ENCODE measurements around the gene SPTY2D1. TPM values are rescaled to one million over a fixed set of nuclear protein-coding genes. Genes with fewer than 3 reads are reported as not detected.
"Not testable (repeated sequence)": the region's sequence is repeated elsewhere in the genome, so short reads cannot be mapped to it uniquely, and the experiment has no call there.

SPTY2D1 gene, protein sequence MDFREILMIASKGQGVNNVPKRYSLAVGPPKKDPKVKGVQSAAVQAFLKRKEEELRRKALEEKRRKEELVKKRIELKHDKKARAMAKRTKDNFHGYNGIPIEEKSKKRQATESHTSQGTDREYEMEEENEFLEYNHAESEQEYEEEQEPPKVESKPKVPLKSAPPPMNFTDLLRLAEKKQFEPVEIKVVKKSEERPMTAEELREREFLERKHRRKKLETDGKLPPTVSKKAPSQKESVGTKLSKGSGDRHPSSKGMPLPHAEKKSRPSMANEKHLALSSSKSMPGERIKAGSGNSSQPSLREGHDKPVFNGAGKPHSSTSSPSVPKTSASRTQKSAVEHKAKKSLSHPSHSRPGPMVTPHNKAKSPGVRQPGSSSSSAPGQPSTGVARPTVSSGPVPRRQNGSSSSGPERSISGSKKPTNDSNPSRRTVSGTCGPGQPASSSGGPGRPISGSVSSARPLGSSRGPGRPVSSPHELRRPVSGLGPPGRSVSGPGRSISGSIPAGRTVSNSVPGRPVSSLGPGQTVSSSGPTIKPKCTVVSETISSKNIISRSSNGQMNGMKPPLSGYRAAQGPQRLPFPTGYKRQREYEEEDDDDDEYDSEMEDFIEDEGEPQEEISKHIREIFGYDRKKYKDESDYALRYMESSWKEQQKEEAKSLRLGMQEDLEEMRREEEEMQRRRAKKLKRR
- 10 to 100 TPM; 25.7 to 29.2 (median 26.5) TPM for polyA plus RNA-seq (ENCODE audit: insufficient read length in 4 of 4)

DNA sequence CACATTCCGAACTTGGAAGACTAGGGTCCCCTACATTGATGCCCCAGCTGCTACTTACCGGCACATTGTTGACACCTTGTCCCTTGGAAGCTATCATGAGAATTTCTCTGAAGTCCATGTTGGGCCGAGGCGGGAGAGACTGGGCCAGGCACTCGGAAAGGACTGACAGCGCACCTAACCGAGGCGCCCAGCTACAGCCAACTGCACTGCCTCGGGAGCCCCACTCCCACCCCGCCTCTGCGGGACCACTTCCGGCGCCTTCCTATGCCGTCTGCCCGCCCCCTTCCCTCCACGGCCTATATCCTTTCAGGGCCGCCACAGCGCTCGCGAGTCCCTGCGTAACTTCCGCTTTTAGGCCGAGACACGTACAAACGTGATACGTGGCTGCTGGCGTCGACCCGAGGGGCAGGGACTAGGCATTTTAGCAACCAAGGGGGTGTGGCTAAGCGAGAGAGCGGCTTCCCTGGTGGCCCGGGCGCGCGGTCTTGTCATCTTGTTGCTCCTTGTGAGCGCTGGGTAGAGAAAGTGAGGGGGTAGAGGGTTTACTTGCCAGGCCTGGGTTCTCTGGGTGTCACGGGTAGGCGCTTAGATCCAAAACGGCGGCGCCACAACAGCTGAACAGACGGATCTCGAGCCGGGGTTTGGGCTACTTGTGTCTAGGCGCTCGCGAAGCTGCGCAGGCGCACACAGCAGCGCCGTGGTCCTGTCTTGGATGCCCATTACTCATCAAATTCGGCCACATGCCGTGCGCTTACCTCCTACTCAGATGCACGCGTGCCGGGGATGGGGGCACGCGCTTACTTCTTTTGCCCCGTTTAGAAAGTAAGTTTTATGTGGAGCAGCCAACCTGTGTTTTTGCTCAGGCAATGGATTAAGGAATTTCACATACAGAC is at the start of gene SPTY2D1:
Gene SPTY2D1, minus strand, starts transcription at position 203 of the 893 bp plus-strand sequence. Its CDS starts 85 bp downstream, at position 118.
- peak; percentile 97 to 99 (median 98) for DNase-seq (ENCODE audit: low read depth in 4 of 4, low spot score in 3 of 4)

DNA sequence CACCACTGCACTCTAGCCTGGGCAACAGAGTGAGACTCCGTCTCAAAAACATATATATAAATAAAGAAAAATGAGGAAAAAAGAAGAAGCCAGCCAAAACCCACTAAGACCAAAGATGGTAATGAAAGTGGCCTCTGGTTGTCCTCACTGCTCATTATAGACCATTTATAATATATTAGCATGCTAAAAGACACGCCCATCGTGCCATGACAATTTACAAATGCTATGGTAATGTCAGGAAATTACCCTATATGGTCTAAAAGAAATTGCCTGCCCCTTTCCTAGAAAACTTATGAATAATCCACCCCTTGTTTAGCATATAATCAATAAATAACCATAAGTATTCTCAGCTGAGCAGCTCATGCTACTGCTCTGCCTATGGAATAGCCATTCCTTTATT is 48.3 kb upstream of the SPTY2D1 start:
- DNase-seq (ENCODE audit: low read depth in 4 of 4, low spot score in 3 of 4) = no peak

DNA sequence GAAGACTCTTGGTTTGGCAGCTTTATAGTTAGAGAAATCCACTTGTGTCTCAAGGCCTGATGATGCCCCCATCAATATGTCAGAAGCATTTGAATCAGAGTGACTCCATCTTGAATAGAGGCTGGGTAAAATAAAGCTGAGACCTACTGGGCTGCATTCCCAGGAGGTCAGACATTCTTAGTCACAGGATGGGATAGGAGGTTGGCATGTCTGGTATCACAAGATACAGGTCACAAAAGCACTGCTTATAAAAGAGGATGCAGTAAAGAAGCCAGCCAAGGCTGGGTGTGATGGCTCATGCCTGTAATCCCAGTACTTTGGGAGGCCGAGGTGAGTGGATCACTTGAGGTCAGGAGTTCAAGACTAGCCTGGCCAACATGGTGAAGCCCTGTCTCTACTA is 47.8 kb upstream of the SPTY2D1 start:
- DNase-seq (ENCODE audit: low read depth in 4 of 4, low spot score in 3 of 4) = not testable (repeated sequence)

DNA sequence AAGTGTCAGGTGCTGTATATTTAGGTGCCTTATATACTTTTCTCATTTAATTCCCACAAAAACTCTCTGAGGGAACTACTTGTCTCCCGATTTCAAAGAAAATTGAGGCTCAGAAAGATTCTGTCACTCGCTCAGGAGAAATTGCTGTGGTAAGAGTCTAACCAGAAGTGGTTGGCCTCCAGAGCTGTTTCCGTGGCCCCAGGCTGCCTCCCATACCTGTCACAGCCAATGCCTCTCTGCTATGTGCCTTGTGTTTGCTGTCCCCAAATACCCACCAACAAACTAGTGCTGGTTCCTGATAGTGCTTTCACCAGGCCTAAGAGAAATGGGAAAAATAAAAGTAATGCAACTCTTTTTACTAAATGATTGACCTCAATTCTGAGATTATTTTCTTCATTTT is 43.4 kb upstream of the SPTY2D1 start:
- DNase-seq (ENCODE audit: low read depth in 4 of 4, low spot score in 3 of 4) = no peak

DNA sequence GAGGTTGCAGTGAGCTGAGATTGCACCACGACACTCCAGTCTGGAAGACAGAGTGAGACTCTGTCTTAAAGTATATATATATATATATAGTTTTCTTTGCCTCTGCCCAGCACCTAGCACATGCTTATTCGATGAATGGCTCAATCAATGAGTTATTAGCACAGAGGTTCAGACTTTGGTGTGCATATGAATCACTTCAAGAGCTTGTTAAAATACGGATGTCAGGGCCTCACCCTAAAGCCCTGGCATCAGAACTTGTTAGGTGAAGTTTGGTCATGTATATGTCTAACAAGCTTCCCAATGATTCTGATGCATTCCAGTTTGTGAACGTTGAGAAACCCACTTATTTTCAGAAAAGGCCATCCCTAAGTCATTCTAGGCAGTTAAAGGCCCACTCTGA is 42.7 kb upstream of the SPTY2D1 start:
- no peak for DNase-seq (ENCODE audit: low read depth in 4 of 4, low spot score in 3 of 4)

DNA sequence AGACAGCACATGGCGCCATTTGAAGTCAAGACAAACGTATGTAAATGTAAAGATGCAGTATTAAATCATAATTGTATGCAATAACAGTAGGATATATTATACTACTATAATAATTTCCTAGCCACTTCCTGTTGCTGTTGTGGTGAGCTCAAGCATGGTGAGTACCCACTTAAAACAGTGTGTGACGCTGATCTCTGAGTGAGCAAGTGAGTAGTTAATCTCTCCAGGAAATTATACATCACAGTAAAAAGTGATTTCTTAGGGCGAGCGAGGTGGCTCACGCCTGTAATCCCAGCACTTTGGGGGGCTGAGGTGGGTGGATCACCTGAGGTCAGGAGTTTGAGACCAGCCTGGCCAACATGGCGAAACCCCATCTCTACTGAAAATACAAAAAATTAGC is 38.1 kb upstream of the SPTY2D1 start:
- DNase-seq (ENCODE audit: low read depth in 4 of 4, low spot score in 3 of 4) = not testable (repeated sequence)

DNA sequence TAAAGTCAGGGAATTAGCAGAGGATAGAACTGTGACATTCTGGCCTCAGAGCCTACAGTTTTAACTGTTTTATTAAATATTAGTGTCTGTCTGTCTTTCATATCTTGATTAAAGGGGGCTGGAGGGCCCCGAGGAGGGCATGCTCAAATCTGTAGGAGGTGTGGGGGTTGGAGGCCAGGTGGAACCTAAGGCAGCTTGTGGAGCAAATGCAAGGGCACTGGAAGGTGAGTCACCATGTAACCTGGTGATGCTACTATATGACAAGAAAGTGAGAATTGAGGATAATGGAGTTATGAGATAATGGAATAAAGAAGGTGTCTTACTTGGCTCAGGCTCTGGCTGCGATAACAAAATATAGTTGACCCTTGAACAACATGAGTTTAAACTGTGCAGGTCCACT is 37.1 kb upstream of the SPTY2D1 start:
- no peak for DNase-seq (ENCODE audit: low read depth in 4 of 4, low spot score in 3 of 4)

DNA sequence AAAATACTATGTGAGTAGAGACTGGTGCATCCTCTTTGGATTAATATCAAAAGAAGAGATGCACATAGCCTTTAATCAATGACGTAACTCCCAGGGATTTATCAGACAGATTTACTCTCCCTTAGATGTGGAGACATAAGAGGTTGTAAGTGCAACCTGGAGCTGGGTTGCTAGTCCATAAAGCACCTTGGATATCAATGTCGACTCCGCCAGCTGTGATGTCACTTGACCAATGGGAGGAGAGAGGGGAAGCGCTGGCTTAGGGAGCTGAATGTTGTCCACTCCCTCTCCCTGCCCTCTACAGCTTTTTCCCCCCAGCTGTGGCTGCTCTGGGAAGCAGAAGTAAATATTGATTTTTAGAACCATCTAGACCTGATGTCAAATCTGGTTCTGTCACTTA is 35.6 kb upstream of the SPTY2D1 start:
- no peak for DNase-seq (ENCODE audit: low read depth in 4 of 4, low spot score in 3 of 4)

DNA sequence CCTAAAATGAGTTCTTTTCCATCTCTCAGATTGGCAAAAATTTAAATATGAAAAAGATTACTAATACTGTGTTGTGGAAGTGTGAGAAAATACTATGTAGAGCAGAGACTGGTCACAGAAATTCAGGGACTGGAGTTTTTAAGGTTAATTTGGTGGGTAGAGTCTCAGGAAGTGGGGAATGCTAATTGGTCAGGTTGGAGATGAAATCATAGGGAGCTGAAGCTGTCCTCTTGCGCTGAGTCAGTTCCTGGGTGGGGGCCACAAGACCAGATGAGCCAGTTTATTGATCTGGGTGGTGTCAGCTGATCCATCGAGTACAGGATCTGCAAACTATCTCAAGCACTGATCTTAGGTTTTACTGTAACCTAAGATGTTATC is 35.1 kb upstream of the SPTY2D1 start:
- no peak for DNase-seq (ENCODE audit: low read depth in 4 of 4, low spot score in 3 of 4)

DNA sequence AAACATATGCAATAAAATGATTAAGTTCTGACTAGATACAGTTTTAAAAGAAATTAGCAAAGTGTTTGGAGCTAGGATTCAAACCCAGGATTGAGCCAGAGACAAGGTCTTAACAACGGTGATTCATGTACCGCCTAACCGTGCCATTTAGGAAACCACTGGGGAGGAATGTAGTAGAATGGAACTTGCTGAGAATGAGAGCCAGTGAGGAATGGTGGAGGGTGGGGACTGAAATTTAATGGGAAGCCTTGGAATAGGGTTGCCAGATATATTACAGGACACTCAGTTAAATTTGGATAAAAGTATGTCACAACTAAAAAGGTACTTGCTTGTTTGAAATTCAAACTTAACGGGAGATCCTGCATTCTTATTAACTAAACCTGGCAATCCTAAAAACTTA is 34.0 kb upstream of the SPTY2D1 start:
- DNase-seq (ENCODE audit: low read depth in 4 of 4, low spot score in 3 of 4) = no peak

DNA sequence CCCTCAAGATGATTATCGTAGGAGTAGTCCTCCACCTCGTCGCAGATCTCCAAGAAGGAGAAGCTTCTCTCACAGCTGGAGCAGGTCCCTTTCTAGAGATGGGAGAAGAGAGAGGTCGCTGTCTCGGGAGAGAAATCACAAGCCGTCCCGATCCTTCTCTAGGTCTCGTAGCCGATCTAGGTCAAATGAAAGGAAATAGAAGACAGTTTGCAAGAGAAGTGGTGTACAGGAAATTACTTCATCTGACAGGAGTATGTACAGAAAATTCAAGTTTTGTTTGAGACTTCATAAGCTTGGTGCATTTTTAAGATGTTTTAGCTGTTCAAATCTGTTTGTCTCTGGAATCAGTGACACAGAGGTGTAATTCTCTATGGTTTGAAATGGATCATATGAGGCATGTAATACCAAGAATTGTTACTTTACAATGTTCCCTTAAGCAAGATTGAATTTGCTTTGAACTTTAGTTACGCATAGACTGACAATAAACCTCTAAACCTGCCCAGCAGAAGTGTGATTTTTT is 31.3 kb upstream of the SPTY2D1 start:
- DNase-seq (ENCODE audit: low read depth in 4 of 4, low spot score in 3 of 4) = not testable (repeated sequence)

DNA sequence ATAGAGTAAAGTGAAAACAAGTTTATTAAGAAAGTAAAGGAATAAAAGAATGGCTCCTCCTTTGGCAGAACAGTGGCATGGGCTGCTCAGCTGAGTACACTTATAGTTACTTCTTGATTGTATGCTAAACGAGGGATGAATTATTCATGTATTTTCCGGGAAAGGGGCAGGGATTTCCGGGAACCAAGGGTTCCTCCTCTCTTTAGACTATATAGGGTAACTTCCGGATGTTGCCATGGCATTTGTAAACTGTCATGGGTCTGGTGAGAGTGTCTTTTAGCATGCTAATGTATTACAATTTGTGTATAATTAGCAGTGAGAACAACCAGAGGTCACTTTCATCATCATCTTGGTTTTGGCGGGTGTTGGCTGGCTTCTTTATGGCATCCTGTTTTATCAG is 23.5 kb upstream of the SPTY2D1 start:
- no peak for DNase-seq (ENCODE audit: low read depth in 4 of 4, low spot score in 3 of 4)

DNA sequence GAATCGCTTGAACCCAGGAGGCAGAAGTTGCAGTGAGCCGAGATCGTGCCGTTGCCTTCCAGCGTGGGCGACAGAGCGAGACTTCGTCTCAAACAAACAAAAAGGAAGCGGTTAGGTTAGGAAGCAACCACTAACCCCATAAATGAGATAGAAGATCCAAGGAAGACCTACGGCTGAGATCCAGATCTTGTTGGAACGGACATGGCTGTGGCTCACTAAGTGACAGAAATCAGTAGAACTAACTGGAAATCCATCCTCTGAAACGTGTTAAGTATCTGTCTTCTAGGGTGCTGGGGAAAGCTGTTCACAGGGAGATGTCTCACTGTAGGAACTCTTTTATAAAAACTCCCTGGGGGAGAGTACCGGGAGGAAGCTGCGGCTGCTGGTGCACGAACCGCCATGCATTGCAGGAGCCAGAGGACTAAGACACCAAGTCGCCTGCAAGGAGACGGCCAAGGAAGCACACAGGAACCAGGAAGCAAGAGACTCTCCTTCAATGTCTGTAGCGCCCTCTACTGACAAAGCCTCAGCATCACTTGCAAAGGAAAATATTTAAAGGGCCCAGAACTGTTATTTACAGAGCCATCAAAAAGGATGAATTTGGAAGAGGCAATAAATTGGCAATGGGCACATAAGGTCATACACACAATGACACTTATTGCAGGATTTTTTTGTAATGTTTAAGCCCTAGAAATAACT is 16.9 kb upstream of the SPTY2D1 start:
- no peak for DNase-seq (ENCODE audit: low read depth in 4 of 4, low spot score in 3 of 4)

DNA sequence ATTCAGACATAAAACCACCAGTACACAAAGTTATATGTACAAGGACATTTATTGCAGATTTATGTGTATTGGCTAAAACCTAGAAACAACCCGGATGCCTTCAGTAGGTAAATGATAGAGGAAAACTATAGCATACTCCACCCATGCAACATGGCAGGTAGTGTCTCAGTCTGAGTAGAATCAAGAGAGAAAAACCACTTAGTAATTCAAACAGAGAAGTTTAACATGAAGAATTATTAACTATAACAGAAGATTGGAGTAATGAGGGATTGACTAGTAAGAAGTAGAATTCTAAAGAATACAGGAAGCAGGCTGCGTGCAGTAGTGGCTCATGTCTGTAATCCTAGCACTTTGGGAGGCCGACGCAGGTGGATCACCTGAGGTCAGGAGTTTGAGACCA is 16.2 kb upstream of the SPTY2D1 start:
- no peak for DNase-seq (ENCODE audit: low read depth in 4 of 4, low spot score in 3 of 4)

DNA sequence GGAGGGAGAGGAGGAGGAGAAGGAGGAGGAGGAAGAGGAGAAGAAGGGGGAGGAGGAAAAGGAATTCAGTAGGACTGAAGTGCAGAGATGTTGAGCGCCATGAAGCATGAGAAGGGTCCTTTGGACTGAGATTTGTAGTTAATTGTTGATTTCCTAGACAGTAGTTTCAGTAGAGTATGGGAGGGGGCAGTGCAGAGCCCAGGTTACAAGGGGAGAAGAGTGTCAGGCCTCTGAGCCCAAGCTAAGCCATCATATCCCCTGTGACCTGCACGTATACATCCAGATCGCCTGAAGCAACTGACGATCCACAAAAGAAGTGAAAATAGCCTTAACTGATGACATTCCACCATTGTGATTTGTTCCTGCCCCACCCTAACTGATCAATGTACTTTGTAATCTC is 8.9 kb upstream of the SPTY2D1 start:
- not testable (repeated sequence) for DNase-seq (ENCODE audit: low read depth in 4 of 4, low spot score in 3 of 4)

DNA sequence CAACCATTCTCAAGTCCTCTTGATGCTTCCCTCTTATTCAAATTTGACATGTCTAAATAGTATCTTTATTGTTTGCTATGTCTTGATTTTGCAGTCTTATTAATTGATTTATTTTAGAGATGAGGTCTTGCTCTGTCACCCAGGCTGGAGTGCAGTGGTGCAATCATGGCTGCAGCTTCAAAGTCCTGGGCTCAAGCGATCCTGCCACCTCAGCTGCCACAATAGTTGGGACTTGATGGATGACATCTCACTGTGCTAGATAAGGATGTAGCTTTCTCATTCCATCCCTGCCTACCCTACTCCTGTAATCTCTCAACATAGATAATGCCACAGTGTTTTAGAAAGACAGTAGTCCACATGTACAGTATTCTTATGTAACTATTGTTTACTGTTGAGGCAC is 7.5 kb upstream of the SPTY2D1 start:
- no peak for DNase-seq (ENCODE audit: low read depth in 4 of 4, low spot score in 3 of 4)

DNA sequence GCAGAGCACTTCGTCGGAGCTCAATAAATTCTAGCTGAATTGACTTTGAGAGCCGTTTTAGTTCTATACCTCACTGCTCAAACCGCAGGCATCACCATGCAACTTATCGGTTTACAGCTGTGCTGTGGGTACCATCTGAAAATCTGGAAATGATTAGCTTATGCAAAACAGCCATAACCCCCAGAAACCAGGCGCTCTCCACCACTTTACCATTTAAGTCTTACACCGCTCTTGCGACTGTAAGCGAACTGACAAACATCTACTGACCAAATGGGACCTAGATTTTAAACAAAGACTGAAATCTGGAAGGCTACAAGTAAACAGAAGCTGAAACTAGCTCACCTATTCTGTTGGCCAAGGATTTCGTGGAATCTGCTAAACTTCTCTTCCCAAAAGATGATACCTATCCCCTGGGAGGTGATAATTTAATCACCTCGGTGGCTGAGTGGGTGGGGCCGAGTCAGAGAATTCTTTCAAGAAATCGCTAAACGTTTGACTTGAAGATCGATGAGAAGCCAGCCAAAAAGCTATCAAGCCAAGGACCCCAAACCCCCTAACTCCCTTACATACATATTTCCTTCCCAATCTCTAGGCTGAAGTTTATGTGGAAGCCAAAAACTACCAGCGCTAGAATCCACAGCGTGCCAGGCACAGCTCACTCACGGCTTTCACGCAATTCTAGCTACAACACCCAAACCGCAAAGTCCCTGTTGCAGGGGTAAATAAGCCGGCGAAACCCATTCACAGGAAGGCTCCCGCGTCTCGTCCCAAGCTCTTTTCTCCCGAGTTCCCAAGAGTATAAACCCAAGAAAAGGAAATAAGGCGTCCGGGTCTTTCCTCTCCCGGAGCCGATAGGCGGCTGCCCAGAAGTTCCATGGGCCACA is 644 bp downstream of the SPTY2D1 start:
- no peak for DNase-seq (ENCODE audit: low read depth in 4 of 4, low spot score in 3 of 4)

DNA sequence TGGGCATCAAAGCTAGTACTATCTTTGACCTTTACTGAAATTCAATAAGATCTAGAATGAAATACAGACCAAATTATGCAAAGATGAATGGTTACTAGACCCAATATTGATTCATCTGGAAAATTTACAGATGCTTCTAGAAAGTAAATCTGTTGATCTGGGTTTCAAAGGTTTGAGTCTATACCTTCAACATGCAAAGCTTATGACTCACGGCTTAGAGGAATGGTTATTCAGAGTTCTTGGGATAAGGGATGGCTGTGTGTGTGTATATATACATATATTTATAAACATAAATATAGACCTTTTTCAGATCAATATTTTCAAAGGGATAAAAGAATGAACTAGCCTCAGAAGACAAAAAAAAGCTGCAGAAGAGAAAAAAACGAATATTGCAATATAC is 1.3 kb downstream of the SPTY2D1 start:
- no peak for DNase-seq (ENCODE audit: low read depth in 4 of 4, low spot score in 3 of 4)

DNA sequence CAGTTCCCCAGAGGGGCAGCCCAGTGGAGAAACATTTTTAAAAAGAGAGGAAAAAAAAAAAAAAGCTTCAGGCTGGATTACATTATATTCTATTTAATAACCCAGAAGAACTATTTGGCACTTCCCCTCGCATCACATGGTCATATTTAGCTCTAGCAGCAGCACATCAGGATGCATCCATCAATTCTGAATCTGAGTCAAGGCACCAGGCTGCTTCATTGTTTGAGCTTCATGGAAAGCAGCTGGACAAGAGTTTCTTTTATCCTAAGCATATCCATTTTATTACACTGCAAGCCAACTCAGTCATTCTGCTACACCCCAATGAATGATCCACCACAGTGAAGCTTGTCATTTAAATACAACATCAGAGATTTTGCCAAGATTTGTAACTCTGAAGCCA is 10.0 kb downstream of the SPTY2D1 start:
- DNase-seq (ENCODE audit: low read depth in 4 of 4, low spot score in 3 of 4) = no peak
